COLO829 (cell line): ENCODE measurements around the gene SLC6A3.
"Not testable (repeated sequence)": the region's sequence is repeated elsewhere in the genome, so short reads cannot be mapped to it uniquely, and the experiment has no call there.

ENCODE experiments used
- DNase-seq: peaks from one replicate; pipeline ENCODE4 v3.0.0; 2012; ENCODE audit warnings: low spot score

SLC6A3 gene

DNA sequence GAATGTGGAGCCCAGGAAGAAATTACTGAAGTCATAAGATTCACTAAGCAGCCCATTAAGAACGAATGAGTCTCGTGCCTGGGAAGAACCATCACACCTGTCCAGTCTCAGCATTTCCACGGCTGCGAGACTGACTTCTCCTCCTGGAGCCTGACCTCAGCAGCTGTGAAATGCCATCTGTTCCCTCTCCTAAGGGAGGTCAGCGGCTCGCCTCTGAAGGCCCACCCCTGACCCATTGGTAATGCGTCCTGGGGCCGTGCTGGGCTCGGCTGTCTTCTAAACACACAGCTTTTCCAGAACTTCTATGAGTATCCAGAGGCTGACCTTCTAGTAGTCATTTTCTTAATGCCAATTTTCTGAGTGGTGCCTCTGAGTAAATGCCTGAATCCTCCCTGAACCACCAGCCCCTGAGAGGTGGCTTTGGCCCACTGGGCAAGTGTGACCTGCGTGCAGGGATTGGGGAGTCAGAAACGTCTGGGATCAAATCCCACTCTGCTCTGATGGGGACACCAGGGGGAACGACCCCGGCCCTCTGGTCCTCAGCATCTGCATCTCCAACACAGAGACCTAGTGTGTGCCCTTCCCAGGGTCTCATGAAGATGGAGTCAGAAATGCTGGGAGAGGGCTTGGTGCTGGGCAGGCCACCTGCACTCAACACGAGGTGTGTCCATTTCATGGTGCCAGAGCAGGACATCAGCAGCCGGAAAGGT is 5.7 kb downstream of the SLC6A3 start:
- no peak for DNase-seq

DNA sequence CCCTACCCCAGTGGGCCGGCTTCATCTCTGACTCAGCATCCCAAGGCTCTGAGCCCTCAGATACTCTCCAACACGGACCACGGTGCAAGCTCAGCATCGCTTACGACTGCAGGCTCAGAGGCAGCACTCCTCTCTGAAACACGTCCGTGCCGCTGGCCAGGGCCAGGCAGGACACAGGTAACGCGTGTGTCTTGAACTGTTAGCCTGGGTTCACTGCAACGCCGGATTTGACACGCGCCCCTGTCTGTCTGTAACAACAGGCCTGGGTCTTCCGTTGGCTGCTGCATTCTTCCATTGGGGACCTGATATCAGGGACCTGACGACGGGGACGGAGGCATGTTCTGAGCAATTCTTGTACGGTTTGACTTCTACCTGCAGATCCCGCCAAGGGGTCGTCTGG is 6.4 kb downstream of the SLC6A3 start:
- no peak for DNase-seq

DNA sequence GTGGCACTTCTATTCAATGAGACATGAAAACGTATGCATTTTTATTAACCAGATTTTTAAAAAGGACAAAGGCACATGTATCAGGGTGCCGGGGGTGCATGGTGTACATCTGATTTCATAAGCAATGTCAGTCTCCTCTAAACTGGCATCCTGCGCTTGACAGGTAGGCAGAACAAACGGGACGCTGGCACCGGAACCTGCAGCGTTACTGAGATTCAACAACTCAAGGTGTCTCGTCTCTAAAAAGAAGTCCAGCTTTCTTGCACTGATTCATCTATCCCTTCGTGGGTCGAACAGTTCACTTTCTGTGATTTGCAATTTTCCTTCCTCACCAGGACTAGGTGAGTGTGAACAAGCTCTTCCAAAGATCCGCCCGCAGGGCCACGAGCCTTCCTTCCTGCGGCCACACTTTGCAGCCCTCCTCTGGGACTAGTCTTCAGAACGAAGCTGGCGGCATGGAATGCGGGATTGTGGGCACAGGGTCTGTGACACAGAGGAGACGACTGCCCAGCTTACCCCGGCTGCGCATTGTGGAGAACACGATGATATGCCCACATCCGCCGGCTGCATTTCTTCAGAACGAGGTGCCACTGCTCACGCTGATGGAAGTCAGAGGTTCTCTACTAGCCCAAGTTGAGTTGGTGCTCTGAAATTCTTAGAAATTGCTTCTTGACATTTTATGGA is 7.2 kb downstream of the SLC6A3 start:
- no peak for DNase-seq

DNA sequence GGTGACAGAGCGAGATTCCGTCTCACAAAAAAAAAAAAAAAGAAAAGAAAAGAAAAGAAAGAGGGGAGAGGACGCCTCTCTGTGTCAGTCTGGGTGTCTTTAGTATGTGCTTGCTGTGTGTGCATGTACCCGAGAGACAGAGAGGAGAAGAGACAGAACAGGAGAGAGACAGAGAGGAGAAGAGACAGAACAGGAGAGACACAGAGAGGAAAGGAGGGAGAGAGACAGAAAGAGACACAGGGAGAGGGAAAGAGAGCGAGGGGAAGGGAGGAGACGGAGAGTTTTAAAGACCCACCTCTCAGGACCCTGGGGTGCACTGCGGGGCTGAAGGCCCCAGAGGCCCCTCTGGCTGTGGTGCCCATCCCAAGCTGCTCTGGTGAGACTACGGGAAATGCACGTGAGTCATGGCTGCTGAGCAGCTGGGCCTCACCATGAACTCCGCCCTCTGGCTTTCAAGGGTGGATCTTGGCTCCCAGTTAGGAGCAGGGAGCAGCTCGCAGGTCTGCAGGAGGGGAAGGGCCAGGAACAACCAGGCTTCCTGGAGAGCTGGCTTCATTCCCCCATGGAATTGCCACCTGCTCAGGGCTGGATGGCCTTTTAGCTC is 7.9 kb downstream of the SLC6A3 start:
- DNase-seq = no peak

DNA sequence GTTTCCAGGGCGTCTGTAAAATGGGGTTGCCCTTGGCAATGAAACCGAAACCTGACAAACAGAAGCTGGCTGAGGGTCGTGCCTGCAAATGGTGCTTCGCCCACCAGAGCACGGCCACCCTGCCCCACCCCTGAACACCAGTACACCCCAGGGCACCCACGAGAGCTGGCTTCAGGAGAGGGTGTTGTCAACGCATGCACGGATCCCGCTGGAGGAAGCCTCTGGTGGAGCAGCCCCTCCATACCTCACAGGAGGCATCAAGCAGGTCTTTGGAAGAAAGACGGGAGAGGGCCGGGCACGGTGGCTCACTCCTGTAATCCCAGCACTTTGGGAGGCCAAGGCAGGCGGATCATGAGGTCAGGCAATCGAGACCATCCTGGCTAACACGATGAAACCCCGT is 8.6 kb downstream of the SLC6A3 start:
- no peak for DNase-seq

DNA sequence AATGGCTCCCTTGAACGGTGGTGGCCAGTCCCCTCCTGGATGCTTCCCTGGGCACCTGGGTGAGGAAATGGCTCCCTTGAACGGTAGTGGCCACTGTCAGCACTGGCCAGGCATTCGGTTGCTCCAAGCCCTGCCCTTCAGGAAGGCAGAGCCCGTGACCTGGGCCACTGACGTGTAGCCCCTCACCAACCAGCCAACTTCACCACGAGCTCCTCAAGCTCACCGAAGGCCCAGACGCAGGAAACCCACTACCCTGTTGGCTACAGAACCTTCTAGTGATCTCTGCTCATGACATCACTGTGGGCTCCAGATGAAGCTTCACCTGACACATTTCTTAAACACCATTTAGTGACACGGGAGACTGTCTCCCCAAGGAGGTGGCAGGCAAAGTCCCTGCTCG is 9.2 kb downstream of the SLC6A3 start:
- DNase-seq = no peak

DNA sequence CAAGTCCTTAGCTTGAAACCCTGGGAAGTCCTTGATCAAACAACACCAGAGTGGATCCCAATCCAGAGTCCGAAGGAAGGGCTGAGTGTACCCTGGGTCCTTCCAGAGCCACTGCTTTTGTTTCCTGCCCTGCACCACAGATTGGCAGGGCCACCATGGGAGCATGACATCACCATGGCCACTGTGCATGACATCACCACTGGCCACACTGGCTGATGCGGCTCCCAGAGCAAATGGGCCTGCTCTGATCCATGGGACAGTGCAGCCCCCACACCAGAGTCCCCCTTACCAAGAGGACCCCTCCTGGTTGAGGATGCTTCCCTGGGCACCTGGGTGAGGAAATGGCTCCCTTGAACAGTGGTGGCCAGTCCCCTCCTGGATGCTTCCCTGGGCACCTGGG is 9.9 kb downstream of the SLC6A3 start:
- no peak for DNase-seq

DNA sequence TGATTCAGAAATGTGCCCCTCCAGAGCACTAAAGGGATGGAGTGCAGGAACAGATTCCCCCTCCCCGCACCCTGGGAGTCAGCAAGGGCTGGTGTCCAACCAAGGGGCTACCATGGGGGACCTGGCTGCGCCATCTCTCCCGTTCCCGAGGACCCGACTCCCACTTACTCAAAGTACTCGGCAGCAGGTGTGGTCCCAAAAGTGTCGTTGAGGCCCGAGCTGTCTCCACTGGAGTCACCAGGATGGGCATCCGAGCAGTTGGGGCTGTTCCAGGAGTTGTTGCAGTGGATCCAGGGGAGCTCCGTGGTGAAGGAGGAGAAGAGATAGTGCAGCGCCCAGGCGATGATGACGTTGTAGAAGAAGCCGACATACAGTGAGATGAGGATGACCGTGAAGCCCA is 12.9 kb downstream of the SLC6A3 start:
- DNase-seq = no peak

DNA sequence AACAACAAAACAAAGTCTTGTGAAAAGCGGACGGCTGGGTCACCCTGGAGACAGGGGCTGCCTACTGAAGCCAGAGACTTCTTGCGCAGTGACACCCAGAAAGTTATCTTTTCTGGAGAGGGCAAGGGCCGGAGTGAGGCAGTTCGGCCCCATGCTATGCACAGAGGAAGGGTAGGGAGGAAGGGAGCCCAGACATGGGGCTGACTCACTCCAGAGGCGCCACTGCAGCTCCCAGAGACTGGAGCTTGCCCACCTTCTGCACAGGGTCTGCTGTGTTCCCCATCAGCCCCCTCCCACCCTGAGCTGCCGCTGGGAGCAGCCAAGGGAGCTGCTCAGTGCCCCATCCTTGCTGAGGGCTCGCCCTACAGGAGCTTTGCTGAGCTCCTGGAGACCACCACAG is 13.3 kb downstream of the SLC6A3 start:
- DNase-seq = no peak

DNA sequence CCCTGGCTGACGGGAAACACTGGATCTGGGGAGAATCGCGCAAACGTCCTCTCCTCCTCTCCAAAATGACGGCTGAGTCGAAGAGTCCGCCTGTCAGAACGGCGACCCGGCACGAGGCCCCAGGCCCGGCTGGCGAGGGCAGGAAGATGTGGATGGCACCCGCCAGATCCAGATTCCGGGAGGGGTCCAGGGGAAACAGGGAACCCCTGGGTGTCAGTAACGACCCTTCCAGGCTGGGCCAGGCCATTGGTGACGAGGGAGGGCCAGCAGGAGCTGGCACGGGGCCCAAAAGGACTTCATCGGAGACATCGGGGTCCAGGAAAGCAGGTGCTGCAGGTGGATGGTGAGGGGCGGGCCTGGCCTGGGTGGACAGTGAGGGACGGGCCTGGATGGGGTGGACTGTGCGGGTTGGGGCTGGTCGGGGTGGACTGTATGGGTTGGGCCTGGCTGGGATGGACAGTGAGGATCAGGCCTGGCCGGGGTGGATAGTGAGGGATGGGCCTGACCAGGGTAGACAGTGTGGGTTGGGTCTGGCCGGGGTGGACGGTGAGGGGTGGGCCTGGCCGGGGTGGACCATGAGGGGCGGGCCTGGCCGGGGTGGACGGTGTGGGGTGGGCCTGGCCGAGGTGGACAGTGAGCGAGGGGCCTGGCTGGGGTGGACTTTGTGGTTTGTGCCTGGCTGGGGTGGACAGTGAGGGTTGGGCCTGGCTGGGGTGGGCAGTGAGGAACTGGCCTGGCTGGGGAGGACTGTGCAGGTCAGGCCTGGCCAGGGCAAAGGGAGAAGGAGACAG is 14.0 kb downstream of the SLC6A3 start:
- DNase-seq = no peak

DNA sequence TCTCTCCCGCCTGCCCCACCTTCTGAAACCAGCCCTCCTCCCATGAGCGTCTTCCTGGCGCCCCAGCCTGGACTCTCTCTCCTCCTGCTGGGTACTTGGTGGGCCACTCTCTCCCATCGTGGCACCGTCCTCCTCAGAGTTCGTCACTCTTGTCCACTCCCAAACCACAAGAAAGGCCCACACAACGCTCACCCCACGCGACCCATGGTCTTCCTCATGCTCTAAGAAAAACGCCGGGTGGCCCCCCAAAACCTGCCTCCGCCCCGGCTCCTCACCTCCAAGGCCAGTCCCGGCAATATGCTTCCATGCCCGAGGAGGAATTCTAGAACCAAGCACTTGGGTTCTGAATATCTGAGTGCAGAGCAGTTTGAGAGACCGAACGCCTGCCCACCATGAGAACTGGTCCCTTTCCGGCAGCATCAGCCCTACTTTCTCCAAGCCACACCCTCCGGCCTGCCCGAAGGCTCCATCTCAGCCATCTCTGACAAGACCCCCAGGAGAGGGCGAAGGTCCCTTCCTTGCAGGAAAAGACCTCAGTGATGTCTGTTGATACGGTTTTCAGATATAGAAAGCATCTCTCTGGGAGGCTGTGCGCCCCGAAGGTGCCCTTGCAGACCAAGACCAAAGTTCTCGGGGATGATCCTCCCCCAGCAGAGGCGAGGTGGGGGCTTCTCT is 15.0 kb downstream of the SLC6A3 start:
- DNase-seq = no peak

DNA sequence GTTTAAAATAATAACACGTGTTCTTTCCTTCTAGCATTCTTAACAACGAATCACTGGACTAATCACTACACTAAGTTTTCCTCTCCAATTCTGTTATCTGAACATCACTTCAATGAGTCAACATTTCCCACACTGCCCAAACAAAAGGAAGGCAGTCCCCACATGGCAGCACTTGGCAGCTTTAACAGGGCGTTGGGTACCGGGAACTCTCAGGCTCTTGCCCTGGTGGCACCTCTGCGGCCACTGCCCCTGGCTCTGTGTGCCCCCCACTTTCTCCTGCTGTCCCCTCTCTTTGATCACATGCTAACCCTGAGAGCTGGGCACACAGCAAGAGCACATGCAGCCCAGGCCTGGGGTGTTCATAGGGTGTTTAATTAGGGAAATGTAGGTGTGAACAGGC is 15.7 kb downstream of the SLC6A3 start:
- DNase-seq = no peak

DNA sequence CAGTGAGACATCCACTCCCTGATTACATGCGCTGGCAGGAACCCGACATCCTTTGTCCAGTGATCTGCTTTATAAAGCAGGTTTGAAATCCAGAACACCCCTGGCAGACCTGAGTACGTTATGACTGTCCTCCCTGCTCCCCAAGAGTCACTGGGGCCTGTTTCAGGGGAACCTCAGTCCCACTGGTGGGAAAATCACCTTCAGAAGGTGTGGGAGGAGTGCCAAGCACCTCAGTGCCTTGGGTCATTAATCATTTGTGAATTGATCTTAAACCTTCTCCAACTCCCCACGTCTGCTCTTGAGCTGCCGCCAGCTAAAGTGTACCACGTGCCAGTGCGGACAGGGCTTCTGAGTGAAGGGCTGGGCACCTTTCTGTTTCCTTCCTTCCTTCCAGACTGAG is 16.2 kb downstream of the SLC6A3 start:
- DNase-seq = no peak

DNA sequence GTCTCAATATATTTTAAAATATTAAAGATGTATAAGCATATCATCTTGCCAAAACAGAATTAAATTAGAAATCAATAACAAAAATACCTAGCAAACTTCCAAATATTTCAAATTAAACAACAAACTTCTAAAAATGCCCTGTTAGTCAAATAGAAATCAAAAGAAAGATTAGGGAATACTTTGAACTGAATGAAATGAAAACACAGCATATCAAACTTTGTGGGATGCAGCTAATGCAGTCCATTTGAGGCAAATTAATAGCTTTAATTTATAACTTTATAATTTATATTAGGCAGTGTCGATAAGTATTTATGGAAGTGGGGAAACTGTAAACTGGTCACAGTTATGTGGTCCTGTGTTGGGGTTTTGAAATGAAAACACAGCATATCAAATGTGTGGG is 17.1 kb downstream of the SLC6A3 start:
- DNase-seq = no peak

DNA sequence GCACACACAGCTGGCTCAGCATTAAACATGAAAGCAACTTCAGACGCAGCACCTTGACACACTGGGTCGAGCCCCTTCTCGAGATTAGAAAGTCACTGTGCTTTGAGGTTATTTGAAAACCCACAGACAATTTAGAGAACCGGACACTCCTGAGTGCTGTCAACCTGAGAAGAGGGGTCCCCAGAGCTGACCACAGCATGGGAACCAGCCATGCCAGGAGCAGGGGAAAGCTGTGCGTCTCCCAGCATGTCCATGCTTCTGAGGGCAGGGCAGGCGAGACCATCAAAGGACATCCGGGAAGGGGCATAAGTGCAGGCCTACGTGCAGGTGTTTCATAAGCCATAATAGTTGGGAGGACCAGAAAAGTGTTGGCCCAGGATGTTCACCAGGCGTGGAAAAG is 20.5 kb downstream of the SLC6A3 start:
- DNase-seq = no peak

DNA sequence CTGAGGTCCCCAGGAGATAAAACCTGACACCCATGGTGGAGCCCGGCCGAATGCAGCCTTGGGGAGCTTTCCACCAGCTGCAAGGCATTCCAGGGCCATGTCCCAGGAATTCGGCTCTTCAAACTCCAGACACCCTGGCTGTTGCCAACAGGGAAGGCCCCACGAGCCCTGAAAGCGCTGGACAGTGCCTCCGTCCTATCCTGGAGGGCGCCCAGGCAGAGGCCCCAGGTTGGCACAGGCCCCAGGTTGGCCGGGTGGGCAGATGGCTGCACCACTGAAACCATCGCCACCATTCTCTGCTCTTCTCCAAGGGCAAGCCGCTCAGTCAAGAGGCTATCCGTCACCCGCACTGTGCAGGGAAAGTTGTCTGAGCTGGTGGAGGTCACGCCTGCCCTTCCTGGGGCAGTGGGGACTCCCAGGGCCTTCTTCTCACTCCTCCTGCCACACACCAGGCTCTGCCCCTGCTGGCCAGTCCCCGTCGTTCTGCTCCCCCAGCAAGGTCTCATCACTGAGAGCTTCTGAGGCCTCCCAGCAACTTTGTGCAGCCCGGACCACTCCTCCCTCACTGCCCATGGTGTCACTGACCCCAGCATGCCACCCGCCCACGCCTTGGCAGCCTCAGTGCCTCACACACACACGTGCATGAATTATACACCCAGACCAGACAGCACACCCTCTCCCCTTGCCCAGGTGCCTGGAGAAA is 21.2 kb downstream of the SLC6A3 start:
- no peak for DNase-seq

DNA sequence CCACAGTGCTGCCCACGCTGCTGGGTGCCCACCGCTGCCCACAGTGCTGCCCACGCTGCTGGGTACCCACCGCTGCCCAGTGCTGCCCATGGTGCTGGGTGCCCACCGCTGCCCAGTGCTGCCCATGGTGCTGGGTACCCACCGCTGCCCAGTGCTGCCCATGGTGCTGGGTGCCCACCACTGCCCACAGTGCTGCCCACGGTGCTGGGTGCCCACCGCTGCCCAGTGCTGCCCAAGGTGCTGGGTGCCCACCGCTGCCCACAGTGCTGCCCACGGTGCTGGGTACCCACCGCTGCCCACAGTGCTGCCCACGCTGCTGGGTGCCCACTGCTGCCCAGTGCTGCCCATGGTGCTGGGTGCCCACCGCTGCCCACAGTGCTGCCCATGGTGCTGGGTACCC is 22.7 kb downstream of the SLC6A3 start:
- not testable (repeated sequence) for DNase-seq

DNA sequence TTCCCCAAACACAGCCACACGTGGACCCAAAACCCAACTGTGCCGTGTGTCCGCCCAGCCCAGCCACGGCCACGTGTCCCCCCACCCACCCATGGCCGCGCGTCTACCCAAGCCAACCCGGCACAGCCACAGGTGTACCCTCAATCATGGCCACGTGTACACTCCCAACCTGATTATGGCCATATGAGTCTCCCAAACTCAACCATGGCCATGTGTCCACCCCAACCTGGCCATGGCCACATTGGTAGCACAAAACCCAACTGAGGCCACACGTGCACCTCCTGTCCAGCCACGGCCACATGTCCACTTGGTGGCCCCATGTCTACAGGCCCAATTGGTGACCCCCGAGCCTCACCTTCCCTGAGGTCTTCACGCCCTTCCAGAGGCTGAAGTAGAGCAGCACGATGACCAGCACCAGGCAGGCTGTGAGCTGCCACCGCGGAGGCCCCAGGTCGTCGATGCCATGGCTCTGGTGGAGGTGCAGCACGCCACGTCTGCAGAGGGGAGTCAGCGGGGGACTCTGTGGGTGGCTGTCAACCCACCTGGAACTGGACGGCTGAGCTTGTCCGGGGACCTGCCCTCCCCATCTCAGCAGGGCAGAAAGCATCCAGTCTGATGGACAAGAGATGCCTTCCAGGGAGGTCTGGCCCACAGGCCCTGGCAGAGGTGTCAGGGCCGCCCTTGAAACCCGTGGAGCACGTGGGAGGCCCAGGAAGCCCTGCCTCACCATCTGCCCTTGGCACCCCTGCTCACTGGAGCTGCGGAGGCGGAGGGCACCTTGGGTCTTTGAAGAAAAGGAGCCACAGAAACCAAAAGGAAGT is 23.5 kb downstream of the SLC6A3 start:
- DNase-seq = no peak

DNA sequence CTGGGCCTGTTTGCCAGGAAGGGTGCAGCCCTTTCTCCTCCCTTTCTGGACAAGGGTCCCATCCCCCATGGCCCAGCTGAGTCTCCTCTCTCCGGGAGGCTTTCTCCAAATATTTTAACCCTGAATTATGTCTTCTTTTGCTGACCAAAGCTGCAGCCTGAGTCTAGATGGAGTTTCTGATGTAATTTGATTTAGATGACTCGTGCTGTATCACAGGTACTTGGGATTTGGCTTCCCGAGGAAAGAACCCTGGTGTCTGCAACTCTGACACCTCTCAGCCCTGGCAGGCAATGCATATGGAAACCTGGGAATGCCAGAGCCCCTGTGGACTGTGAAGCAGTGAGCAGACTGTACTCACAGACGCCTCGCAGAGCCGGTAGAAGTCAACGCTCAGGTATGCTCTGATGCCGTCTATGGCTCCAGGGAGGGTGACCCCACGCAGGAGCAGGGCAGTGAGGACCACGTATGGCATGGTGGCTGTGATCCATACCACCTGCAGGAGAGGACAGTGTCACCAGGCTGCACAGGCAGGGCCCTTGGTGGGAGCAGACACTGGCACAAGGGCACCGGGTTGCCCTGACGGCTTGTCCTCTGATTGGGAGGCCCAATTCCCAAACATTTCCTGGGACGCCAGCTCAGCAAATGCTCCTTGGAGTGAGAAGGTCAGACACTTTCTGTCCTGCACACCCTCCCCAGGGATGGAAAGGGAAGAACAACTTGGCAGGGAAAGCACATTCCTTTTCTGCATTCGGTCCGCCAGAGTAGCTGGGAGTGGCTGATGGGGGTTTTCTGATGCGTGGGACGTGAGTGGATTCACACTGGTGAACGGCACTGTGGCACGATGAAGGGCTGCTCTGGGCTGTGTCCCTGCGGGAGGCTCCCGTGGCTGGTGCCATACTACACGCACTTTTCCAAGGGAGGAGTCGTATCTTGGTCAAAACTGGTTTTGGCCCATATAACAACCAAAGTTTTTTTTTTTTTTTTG is 24.7 kb downstream of the SLC6A3 start:
- DNase-seq = no peak
